IPS DF 4.7 (cell line): ENCODE measurements around the gene SMIM36.
"Not testable (repeated sequence)": the region's sequence is repeated elsewhere in the genome, so short reads cannot be mapped to it uniquely, and the experiment has no call there.

Source experiments
- DNase-seq: peaks from one replicate; pipeline ENCODE4 v3.0.0-alpha.2; 2013; ENCODE audit warnings: low spot score; ENCODE audit errors: extremely low read depth

The SMIM36 gene

DNA sequence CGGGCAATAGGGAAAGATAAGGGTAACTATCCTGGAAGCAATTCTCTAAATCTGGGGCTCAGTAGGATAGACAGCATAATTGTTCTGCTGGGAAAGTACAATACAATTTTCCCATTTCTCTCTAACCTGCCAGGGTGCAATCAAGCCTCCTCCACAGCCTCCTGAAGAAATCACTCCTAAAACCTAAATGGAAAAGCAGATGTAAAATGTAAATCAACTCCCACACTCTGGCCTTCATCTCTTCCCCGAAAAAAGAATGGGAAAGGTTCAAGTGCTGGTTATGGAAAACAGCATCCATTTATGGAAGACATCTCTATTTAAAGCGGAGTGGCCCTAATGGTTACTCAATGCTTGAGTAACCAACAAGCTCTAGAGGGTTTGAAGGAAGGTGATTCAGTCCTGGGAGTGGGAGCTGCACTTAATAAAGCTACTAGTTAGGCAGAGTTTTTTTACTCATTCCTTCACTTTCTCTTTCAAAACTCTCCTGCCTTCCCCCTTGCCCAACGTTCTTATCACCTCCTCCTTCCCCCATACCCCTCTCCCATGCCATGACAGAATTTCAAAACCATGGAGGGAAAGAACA lies 94.7 kb downstream of the SMIM36 start:
- no peak for DNase-seq

DNA sequence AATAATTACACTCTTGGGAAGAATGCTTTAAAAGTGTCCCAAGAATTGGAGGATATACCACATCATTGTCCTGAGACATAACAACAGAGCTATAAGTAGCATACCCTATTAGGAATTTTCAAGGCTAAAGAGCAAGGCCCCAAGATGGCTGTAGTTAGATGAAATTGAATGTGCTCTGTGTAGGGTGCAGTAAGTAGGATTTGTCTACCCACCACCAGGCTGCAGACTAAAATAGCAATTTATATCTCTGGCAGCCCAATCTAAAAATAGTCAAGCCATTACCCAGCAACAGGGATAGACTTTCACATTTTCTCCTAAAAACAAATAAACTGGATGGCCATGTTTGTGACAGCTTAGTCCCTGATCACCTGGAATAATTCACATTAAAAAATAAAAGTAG lies 95.3 kb downstream of the SMIM36 start:
- no peak for DNase-seq

DNA sequence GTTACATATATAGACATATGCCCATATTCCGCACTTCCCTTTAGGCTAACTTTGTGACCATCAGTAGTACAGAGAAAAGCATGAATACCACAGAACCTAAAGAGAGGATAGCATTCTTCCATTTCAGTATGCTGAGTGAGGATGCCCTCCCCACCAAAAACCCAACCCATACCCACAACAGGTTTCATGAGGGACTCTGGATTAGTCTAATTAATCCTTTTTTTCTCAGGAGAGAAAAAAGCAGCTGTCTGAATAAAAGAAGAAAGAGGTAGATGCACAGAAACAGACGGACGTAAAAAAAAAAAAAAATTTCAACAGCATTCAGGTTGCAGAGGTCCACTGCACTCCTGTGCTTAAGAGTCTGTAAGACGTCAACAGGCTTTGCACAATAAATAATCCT lies 96.3 kb downstream of the SMIM36 start:
- no peak for DNase-seq

DNA sequence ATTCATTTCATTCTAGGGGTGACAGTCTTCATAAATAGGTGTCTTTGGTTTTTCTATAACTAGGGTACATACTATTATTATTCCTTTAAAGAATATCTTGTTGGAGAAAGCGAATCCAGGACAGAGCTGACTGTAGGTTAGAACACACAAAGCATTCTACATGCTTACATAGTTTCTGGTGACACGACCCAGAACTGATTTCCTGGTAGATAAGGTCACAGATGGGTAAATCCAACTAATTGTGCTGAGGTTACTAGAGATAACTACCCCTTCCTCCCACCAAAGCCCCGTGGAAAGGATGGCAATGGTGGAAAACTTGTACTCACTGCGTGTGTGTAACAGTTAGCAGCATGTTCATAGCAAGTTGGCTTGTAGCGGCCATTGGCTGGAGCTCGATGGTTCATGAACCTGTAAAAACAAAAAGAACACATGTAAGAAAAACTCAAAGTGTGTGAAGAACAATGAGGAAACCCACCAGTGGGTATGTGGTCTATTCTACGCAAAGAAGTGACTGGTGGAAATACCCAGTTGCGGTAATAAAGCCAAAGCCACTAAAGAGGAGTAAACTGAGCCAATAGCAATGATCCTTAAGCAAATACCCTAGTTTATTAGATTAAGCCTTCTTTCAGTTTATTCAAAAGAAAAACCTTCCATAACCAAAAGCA lies 97.3 kb downstream of the SMIM36 start:
- no peak for DNase-seq

DNA sequence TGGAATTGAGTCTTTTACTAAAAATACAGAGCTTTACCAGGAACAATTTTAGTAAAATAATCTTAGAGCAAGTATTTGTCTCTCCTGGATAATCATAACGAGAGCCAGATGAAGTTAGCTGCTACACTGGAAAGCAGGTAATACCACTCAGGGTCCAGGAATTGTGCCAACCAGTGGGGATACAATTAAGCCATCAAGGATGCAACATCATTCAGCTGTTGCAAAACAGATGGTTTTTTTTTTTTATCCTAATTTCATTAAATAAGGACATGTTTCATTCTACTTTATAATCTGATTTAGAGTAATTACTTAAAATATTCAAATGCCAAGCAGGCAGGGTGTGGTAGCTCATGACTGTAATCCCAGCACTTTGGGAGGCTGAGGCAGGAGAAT lies 99.8 kb downstream of the SMIM36 start:
- no peak for DNase-seq

DNA sequence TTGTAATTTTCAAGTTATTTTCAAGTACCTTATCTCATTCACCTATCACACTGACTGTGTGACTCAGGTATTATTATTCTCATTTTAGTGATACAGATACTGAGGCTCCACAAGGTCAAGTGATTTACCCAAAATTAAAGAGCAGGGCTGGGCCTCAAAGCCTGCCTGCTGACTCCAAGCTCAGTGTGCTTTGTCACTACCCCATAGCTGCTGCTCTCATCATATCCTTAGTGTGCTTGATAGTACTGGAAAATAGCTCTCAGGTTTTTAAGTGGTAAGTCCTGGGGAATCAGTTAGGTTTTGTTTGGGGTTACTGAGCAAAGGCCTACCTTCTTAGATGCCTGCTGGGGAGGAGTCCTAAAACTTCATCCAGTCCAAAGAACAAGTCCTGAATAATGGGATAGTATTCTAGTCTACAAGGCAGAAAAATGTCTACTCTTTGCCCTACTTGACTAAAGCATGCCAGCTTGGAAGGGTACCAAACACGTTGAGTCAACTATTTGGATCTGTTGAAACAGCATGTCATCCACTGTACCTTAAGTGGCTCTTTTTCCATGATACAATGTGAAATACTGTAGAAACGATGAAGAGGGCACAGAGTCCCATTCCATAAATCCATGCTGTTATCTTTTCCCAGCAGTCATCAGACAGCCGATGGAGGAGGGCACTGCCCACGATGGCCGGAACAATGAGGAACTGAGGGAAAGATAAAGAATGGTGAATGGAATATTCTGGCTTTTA lies 100.4 kb downstream of the SMIM36 start:
- no peak for DNase-seq

DNA sequence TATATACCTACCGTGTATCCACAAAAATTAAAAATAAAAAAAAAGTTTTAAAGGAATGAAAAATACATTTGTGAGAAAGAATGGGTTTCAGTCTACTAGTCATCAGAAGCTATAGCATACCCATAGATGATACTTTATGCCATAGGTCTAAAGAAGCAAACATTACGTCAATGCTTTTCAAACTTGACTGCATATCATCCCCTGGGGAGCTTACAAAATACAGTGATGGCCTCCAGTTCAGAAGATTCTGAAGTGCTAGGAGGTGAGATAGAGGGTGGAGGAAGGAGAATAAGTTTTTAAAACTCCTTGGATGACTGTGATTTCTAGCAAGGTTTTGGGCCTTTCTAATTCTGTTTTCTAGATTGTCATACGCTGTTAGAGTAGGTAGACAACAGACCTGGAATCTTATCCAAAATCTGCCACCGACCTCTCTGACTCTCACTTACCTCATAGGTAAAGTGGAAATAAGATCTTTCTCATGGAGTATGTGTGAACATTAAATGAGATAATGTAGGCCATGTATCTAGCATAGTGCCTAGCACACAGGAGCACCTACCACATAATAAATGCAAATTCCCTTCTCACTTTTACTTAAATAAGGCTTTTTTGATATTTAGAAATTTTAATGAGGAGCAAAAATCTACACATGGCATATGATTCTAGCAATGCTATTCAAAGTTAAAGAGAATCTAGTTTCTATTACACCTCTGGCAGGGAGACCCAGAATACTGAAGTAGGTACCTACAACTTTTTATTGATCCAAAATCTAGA lies 102.0 kb downstream of the SMIM36 start:
- DNase-seq = no peak

DNA sequence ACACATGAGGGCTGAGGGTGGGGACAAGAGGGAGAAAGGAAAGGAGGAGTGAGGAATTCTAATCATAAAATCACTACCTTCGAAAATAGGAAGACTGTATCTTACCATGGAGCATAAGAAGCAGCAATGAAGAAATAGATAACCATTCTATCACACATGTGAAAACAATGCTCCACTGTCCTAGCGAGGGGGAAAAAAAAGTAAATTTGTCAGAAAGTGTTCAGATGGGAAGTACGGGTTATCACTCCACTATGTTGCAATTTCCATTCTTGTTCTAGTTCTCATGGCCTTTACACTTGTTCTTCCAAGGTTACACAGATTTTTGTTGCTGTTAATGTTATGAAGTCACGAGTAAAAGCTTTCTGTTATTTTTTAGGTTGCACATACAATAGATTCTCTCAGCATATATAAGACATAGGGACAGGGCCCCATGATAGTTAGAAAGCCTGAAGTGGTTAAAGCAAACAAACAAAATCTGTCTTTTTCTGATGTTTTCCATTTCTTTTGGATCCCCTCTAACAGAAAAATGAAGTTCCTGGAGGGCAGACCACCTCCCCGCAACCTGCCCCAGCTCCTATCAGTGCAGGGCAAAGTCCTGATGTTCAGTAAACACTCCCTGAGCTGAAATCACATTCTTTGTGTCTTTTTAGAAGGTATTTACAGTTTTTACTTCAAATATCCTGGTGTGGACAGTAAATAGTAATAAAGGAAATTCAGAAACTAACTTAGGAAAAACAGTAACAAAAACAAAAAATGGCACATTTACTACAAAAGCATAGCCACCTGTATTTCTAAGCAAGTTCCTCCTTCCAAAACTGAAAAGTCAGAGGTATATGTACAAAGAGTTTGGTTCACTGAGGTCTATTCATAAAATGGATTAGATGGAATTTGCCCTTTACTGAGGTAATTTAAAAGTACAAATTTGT lies 103.3 kb downstream of the SMIM36 start:
- DNase-seq = no peak

DNA sequence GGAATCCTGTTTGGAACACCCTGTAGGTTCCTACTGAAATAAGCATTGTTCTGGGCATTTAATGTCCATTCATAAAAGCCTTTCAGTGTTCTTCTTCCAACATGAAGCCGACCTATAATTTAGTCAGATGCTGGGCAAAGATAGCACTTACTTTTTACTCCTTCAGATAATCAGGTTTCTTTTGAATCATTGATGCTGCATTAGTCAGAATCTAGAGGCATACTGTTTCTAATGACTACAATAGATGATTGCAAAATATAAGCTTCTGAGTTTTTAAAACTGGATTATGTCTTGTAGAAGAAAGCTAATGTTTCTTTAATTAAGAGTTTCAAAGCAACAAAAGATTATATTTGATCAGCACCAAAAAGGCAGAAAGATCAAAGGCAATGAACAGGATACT lies 105.7 kb downstream of the SMIM36 start:
- DNase-seq = no peak

DNA sequence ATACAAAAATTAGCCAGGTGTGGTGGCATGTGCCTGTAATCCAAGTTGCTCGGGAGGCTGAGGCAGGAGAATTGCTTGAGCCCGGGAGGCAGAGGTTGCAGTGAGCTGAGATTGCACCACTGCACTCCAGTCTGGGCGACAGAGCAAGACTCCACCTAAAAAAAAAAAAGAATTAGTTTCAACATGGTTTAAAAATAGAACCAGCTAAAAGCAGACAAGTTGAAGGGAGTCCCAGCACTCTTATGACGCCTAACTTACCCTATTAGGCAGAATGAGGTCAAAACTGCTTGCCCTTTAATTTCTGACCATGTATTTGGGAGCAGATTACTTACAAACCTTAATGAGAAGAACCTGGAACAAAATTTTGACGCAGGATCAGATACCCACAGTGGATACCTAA lies 107.1 kb downstream of the SMIM36 start:
- not testable (repeated sequence) for DNase-seq

DNA sequence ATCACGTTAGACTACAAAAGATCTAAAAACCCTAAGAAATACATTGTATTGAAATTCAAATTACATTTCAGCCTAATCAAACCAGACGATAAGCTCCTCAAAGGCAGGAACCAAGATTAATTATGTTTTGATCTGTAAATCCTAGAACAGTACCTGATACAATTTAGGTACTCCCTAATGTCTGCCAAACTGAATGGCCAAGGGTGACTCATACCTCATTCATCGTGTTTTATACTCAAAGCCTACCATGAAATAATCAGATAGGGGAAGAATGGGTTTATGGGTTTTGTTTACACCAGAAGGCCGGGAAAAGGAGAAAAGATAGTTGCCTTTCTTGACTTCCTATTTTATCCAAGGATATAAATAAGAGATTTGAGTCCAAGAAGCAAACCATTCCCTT lies 108.9 kb downstream of the SMIM36 start:
- no peak for DNase-seq
